HG03354 (cell line): ENCODE measurements around the gene POP7.

ENCODE experiments used
- ATAC-seq: cut with Tn5 transposase; IDR thresholded peaks from one replicate; pipeline ENCODE4 v1.9.1; 2021; ENCODE audit warnings: mild to moderate bottlenecking; ENCODE audit not compliant: unreplicated experiment, poor library complexity, severe bottlenecking

POP7 gene

GRCh38 chr7:100678291-100678984 lies 27.5 kb upstream of the POP7 start:
- no peak for ATAC-seq

GRCh38 chr7:100679129-100679926 lies 26.6 kb upstream of the POP7 start:
- ATAC-seq = no peak

- no peak for ATAC-seq
These were observed 25.9 kb upstream of the POP7 start for GRCh38 chr7:100679927-100680575.

- ATAC-seq = no peak
These were observed 25.2 kb upstream of the POP7 start for GRCh38 chr7:100680576-100681271.

- no peak for ATAC-seq
These were observed 24.3 kb upstream of the POP7 start for GRCh38 chr7:100681491-100682227.

GRCh38 chr7:100682228-100682741 lies 23.6 kb upstream of the POP7 start:
- ATAC-seq = no peak

- ATAC-seq = no peak
These were observed 22.8 kb upstream of the POP7 start for GRCh38 chr7:100682991-100683658.

GRCh38 chr7:100683659-100684533 lies 22.0 kb upstream of the POP7 start:
- no peak for ATAC-seq

GRCh38 chr7:100684534-100685042 lies 21.3 kb upstream of the POP7 start:
- no peak for ATAC-seq

- no peak for ATAC-seq
These were observed 20.8 kb upstream of the POP7 start for GRCh38 chr7:100685049-100685605.

GRCh38 chr7:100685631-100686145 lies 20.2 kb upstream of the POP7 start:
- no peak for ATAC-seq

- no peak for ATAC-seq
These were observed 19.6 kb upstream of the POP7 start for GRCh38 chr7:100686201-100686821.

GRCh38 chr7:100686822-100687211 lies 19.1 kb upstream of the POP7 start:
- no peak for ATAC-seq

GRCh38 chr7:100687261-100687660 lies 18.7 kb upstream of the POP7 start:
- no peak for ATAC-seq

GRCh38 chr7:100687751-100688300 lies 18.1 kb upstream of the POP7 start:
- ATAC-seq = no peak

GRCh38 chr7:100688326-100688860 lies 17.5 kb upstream of the POP7 start:
- ATAC-seq = no peak
